Stimulated activated effector memory CD8-positive, alpha-beta T cell treated with anti-CD3 and anti-CD28 coated beads, Interleukin-12 subunit alpha, Interleukin-12 subunit beta, amount 100 ng/mL, for 72 hours (primary cell): ENCODE data around the gene MAPRE2.
"Not testable (repeated sequence)": the region's sequence is repeated elsewhere in the genome, so short reads cannot be mapped to it uniquely, and the experiment has no call there.

Source experiments
- ATAC-seq: fragments of 150-1000 bp; cut with Tn5 transposase; 2 replicates; pipeline ENCODE4 v1.10.0; 2021
- DNase-seq, 2 donors: peaks; one replicate each; pipeline ENCODE4 v3.0.0; 2021 to 2022; ENCODE audit warnings: low spot score in 2 of 2
- H3K27ac Mint-ChIP-seq: one replicate; pipeline ENCODE4 v1.8.0; 2022; ENCODE audit warnings: mild to moderate bottlenecking, mixed read lengths
- H3K36me3 Mint-ChIP-seq: one replicate; pipeline ENCODE4 v1.8.0; 2022; ENCODE audit warnings: mild to moderate bottlenecking, mixed read lengths
- H3K4me1 Mint-ChIP-seq: one replicate; pipeline ENCODE4 v1.8.0; 2022; ENCODE audit warnings: mixed read lengths
- H3K4me3 Mint-ChIP-seq: one replicate; pipeline ENCODE4 v1.8.0; 2022; ENCODE audit warnings: mild to moderate bottlenecking, mixed read lengths
- H3K9me3 Mint-ChIP-seq: one replicate; pipeline ENCODE4 v1.8.0; 2022; ENCODE audit warnings: mixed read lengths

The MAPRE2 gene

GRCh38 chr18:35132021-35132902, 91.0 kb downstream of the MAPRE2 start:
- DNase-seq (no peak), ATAC-seq (peak; percentile 50)
- Mint-ChIP-seq H3K4me1 (peaks cover 13% of the 10 kb centered on the region), H3K4me3 (no peak overlapping the region), H3K9me3 (no peaks in the 10 kb centered on the region), H3K36me3 (peaks cover 78% of the 10 kb centered on the region), H3K27ac (peak overlapping the region; percentile 58)

DNA sequence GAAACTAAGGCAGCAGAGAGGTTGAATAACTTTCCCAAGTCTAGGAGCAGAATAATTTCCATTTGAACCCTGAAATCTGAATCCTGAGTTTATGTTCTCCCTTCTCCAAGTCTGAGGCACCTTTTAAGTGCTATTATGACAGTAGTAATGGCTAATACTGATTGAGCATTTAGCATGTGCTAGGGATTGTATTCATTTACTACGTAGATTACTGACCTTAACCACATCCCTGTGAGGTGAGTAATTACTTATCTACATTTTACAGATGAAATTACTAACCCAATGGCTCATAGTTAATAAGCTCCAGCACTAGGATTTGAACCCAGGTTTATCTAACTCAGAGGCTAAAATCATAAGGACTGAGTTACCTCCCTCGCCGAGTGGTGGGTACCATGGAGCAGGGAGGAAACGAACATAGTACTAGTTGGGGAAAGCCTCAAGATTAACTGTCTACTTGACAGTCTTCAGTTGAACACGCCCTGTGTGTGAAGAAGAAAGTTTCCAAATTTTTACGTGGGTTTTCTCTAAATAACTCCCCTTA, 93.0 kb downstream of the MAPRE2 start:
- peak; percentile 83 for ATAC-seq
- Mint-ChIP-seq H3K36me3 (peaks cover 69% of the 10 kb centered on the region), H3K4me3 (no peak overlapping the region), H3K9me3 (no peaks in the 10 kb centered on the region), H3K4me1 (peaks cover 13% of the 10 kb centered on the region), H3K27ac (no peak overlapping the region)
- no peak for DNase-seq

DNA sequence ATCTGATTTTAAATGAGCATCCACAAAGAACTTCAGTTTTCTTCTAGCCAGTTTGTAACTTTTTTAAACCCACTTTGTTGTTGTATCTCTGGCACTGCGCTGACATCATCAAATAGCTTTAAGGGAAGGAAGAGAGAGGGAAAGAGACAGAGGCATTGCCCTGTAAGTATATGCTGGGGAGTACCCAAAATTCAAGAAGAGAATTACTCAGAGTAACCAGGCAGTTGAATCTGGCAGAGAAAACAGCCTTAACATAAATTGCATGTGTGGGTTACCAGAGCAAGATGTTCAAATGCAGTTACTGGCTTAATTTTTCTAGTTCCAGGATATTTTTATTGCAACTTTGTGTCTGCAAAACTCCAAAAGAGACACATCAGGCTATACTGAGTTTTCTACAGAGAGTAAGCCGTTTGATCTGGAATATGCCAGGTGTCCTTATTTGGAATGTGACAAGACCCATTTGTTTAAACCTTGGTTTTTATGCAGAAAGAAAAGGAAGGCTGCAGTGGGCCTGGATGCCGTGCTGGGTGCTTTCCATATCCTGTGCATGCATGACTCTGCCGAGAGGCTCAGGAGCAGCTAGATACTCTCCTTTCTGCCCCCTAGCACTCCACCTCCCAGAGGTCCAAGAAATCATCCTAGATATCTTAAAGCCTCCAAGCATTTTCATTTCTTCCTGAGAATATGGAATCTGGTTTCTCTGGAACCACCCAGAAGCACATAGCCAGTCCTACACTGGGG, 93.7 kb downstream of the MAPRE2 start:
- Mint-ChIP-seq H3K27ac (no peak overlapping the region), H3K4me1 (peaks cover 13% of the 10 kb centered on the region)

DNA sequence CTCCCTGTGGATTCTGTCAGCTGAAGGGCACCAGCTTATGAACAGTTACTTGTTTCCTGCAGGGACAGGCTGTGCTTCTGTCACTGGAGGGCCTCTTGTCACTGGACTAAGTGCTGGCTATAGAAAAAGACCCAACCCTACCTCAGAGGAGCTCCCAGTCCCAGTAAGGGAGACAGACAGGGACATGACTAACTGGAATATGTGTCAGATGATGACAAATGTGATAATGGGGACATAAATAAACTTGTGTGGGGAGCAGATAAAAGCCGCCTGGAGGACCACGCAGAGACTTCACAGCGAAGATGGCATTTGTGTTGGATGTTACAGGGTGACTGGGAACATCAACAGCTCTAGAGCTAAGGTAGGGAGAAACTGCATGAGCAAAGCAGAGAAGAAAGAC, 95.0 kb downstream of the MAPRE2 start:
- Mint-ChIP-seq H3K9me3 (no peaks in the 10 kb centered on the region), H3K27ac (peak overlapping the region; percentile 4), H3K36me3 (peaks cover 75% of the 10 kb centered on the region), H3K4me3 (no peak overlapping the region), H3K4me1 (peaks cover 13% of the 10 kb centered on the region)
- DNase-seq, result no peak
- no peak for ATAC-seq

More for the DNA sequence above, 93.7 kb downstream of the MAPRE2 start:
- no peaks in the 10 kb centered on the region for H3K9me3 Mint-ChIP-seq
- no peak overlapping the region for H3K4me3 Mint-ChIP-seq
- no peak for ATAC-seq
- no peak for DNase-seq
- H3K36me3 Mint-ChIP-seq, result peaks cover 68% of the 10 kb centered on the region

GRCh38 chr18:35136885-35137284, 95.7 kb downstream of the MAPRE2 start:
- Mint-ChIP-seq H3K4me1 (peaks cover 9% of the 10 kb centered on the region), H3K27ac (peak overlapping the region; percentile 35), H3K36me3 (peaks cover 76% of the 10 kb centered on the region), H3K9me3 (no peaks in the 10 kb centered on the region), H3K4me3 (no peak overlapping the region)
- ATAC-seq (no peak), DNase-seq (no peak)

DNA sequence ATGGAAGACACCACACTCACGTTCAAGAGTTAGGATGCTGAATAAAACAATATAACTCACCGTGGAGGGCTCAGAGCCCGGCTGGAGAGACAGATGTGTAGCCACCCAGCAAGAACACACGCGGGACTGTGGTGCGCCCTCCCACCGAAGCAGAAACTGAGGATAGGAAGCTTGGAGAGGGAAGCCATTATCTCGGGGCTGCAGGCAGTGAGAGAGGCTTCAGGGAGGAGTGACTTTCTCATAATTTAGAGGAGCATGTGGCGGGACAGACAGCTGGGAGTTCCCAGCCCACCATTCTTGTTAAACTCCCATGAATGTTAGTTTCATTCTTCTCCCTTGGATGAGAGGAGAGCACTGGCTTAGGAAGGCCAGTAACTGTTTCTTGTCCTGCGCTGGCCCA, 96.4 kb downstream of the MAPRE2 start:
- no peak for ATAC-seq
- peaks cover 7% of the 10 kb centered on the region for H3K4me1 Mint-ChIP-seq

DNA sequence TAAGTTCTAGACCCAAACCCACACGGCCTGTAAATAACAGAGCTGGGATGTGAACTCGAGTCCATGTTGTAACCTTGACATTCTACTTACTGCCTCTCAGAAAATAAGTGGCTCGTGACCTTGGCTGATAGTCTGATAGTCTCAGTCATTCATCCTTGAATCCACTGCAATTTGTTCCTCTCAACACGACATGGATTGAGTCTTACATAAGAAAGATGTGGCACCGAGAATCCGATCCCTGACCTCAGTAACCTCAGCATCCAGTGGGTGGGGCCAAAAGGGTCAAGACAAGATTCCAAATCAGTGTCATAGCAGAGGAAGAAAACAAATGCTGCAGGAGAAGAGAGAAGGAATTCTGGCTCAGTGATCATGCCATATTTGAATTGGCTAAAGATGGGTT, 97.6 kb downstream of the MAPRE2 start:
- Mint-ChIP-seq H3K27ac (no peak overlapping the region), H3K9me3 (no peaks in the 10 kb centered on the region), H3K36me3 (peaks cover 69% of the 10 kb centered on the region), H3K4me1 (peaks cover 5% of the 10 kb centered on the region), H3K4me3 (no peak overlapping the region)
- no peak for DNase-seq
- no peak for ATAC-seq

More for the DNA sequence above, 96.4 kb downstream of the MAPRE2 start:
- H3K9me3 Mint-ChIP-seq, result no peaks in the 10 kb centered on the region
- H3K4me3 Mint-ChIP-seq, result no peak overlapping the region
- H3K36me3 Mint-ChIP-seq, result peaks cover 77% of the 10 kb centered on the region
- no peak for DNase-seq
- peak overlapping the region; percentile 35 for H3K27ac Mint-ChIP-seq

- H3K4me3 Mint-ChIP-seq, result no peak overlapping the region
- ATAC-seq (no peak), DNase-seq (no peak)
- peaks cover 5% of the 10 kb centered on the region for H3K4me1 Mint-ChIP-seq
- no peaks in the 10 kb centered on the region for H3K9me3 Mint-ChIP-seq
- no peak overlapping the region for H3K27ac Mint-ChIP-seq
- peaks cover 64% of the 10 kb centered on the region for H3K36me3 Mint-ChIP-seq
Measured at GRCh38 chr18:35139517-35139916, 98.3 kb downstream of the MAPRE2 start.

- Mint-ChIP-seq H3K4me3 (no peak overlapping the region), H3K36me3 (peaks cover 52% of the 10 kb centered on the region), H3K9me3 (no peaks in the 10 kb centered on the region), H3K4me1 (peaks cover 5% of the 10 kb centered on the region), H3K27ac (peak overlapping the region; percentile 49)
- ATAC-seq, result no peak
- no peak for DNase-seq
Measured at GRCh38 chr18:35141077-35141476, 99.9 kb downstream of the MAPRE2 start.

DNA sequence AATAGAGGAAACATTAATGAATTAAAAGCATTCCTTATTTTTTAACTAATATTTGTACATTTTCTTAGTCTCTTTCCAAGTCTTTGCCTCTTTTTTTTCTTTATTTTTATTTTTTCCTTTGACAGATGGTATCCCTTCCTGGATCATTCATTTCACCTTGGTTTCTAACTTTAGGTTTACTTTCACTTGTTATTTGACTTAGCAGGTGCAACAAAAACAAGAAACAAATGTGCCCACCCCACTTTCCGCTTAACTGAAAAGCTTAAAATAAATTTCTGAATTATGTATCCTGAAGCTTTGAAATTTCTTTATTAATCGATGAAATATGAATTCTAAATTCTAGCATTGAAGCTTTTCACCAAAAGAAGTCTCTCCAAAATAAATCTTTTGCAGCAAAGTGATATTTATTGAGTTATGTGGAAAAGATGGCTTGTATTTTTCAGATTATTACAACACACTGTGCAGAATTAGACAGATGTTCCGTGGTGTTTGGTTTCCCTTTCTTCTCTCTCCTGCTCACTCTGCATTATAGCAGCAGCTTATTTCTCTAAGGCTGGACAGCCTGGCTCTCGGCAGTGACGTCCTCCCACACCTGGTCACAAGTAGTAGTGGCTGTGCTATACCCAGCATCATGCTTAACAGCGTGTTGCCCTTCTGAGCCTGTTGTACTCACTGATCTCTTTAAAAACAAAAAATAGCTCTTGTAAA, 100.5 kb downstream of the MAPRE2 start:
- ATAC-seq (no peak), DNase-seq (no peak)
- Mint-ChIP-seq H3K4me1 (peaks cover 5% of the 10 kb centered on the region), H3K9me3 (no peaks in the 10 kb centered on the region), H3K4me3 (no peak overlapping the region), H3K36me3 (peaks cover 52% of the 10 kb centered on the region), H3K27ac (peak overlapping the region; percentile 49)

DNA sequence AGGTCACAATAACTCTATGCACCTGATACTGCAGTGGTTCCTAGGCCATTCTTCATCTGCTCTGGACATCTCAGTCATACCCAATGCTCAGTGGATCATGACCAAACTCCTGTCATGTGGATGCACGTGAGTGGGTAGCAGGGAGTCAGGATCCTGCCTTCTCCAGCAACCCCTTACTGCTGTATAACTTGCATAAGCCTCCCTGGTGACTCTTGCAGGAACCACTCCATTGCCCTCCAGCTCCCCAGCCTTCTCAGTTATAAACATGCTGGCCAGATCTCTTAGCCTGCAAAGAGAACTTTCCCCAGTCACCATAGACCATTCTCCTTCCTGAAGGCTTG, 101.0 kb downstream of the MAPRE2 start:
- H3K4me3 Mint-ChIP-seq, result no peak overlapping the region
- peak overlapping the region; percentile 49 for H3K27ac Mint-ChIP-seq
- ATAC-seq, result no peak
- H3K36me3 Mint-ChIP-seq, result peaks cover 50% of the 10 kb centered on the region
- DNase-seq, result no peak
- H3K4me1 Mint-ChIP-seq, result peaks cover 5% of the 10 kb centered on the region
- no peaks in the 10 kb centered on the region for H3K9me3 Mint-ChIP-seq

DNA sequence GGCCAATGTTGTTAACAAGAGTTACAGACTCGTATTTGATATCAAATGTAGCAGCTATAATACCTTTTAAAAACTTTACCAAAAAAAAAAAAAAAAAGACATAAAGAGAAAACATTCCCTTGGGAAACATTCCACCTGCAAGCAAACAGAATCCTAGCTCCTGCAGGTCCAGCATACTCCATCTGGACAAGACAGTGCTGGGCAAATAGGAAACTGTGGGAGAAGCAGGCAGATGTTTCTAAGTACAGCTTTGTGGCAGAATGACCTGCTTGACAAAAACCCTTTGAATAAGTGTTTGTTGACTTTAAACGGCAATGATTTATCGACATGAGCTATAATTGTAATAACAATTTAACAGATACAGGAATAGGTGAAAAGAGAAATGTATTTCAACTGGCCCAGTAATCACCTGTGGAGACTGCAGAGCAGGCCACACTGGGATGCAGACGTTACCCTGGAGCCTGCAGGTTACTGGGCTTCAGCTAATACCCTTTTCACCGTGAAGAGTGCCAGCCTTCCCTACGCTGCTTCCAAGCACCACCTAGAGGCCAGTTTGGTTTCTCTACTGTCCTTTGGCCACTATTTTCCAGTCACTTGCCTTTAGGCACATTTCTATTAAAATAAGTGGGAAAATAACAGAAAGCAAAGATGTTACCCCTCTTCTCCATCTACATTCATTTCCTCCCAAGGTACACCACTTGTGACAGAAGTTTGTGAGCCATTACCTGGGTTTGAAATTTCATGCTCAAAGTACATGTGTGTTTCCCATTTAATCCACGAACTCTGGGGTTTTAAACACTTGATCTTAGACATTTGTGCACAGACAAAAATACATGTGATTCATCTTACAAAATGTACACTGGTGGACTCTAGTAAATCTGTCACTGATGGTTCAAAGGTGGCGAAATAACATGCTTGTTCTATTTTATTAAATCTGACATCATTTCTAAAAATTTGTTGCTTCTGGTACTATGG, 102.7 kb downstream of the MAPRE2 start:
- H3K27ac Mint-ChIP-seq, result no peak overlapping the region
- DNase-seq, result no peak
- no peak overlapping the region for H3K4me3 Mint-ChIP-seq
- ATAC-seq, result no peak
- peaks cover 4% of the 10 kb centered on the region for H3K9me3 Mint-ChIP-seq
- H3K4me1 Mint-ChIP-seq, result peaks cover 5% of the 10 kb centered on the region
- H3K36me3 Mint-ChIP-seq, result peaks cover 42% of the 10 kb centered on the region

DNA sequence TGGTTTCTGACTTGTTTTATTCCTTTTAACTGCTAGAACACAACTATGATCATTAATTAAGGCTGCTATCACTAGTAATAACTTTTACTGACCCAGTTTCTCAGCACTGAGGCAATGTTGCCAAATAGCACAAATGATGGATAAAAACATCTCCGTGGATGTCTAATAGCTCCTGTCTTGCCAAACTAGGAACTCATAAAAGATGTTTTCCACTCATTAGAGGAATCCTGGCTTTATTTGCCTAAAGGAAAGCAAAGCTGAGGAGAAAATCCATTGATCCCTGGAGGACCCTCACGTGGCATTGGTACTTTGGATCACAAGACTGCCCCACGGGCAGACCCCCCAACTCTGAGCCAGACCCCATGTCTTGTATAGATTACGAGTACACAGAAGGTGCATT, 103.5 kb downstream of the MAPRE2 start:
- ATAC-seq (no peak), DNase-seq (no peak)
- no peak overlapping the region for H3K27ac Mint-ChIP-seq

GRCh38 chr18:35150195-35150594, 109.0 kb downstream of the MAPRE2 start:
- not testable (repeated sequence) for H3K9me3 Mint-ChIP-seq, H3K4me3 Mint-ChIP-seq, ATAC-seq, DNase-seq, H3K27ac Mint-ChIP-seq
- H3K36me3 Mint-ChIP-seq, result peaks cover 16% of the 10 kb centered on the region
- H3K4me1 Mint-ChIP-seq, result peaks cover 13% of the 10 kb centered on the region

More for the DNA sequence above, 103.5 kb downstream of the MAPRE2 start:
- Mint-ChIP-seq H3K4me1 (peaks cover 5% of the 10 kb centered on the region), H3K36me3 (peaks cover 46% of the 10 kb centered on the region), H3K4me3 (no peak overlapping the region), H3K9me3 (peaks cover 7% of the 10 kb centered on the region)
